Adipocyte (in vitro differentiated cells): ENCODE measurements around the gene KRT32.

Experiments
- DNase-seq: peaks from one replicate; pipeline ENCODE4 v3.0.0-alpha.2; 2015; ENCODE audit warnings: low read depth
- H3K27me3 ChIP-seq: replicated peaks from 2 replicates; pipeline ENCODE4 v1.7.0; 2013; ENCODE audit warnings: mild to moderate bottlenecking, low read length, moderate library complexity; ENCODE audit not compliant: control insufficient read depth, insufficient read depth
- H3K36me3 ChIP-seq: 2 replicates; pipeline ENCODE4 v1.7.0; 2013; ENCODE audit warnings: low read length, mild to moderate bottlenecking, moderate library complexity; ENCODE audit not compliant: control insufficient read depth, insufficient read depth, severe bottlenecking
- H3K4me1 ChIP-seq: 2 replicates; pipeline ENCODE4 v1.7.0; 2013; ENCODE audit warnings: mild to moderate bottlenecking, low read length, moderate library complexity; ENCODE audit not compliant: control insufficient read depth, insufficient read depth
- H3K4me3 ChIP-seq: 2 replicates; pipeline ENCODE4 v1.7.0; 2013; ENCODE audit warnings: mild to moderate bottlenecking, low read length, moderate library complexity
- H3K9ac ChIP-seq: 2 replicates; pipeline ENCODE4 v1.7.0; 2013; ENCODE audit warnings: mild to moderate bottlenecking, low read length, moderate library complexity
- H3K9me3 ChIP-seq: 2 replicates; pipeline ENCODE4 v1.7.0; 2013; ENCODE audit warnings: mild to moderate bottlenecking, low read length, moderate library complexity; ENCODE audit not compliant: control insufficient read depth

Gene KRT32

DNA sequence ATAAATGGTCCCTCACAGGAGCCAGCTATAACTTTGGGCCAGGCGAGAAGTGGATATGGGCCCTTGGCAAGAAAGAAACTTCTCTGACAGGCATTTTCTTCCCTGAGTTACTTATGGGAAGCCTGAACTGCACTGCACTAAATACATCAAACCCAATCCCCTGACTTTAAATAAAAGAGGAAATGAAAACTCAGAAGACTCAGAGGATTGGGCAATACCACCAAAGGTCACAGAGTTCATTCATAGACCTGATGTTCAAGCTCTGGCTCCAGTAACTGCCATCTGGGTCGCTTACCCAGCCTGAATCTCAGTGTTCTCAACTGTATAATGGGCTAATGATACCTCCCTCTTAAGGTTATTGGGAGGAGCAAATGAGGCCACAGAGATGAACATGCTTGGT, 12.9 kb upstream of the KRT32 start:
- DNase-seq = no peak
- Histone ChIP-seq H3K4me1 (no peaks in the 10 kb centered on the region), H3K4me3 (no peak overlapping the region), H3K27me3 (peaks cover 41% of the 10 kb centered on the region), H3K36me3 (no peaks in the 10 kb centered on the region), H3K9me3 (no peaks in the 10 kb centered on the region), H3K9ac (no peak overlapping the region)

DNA sequence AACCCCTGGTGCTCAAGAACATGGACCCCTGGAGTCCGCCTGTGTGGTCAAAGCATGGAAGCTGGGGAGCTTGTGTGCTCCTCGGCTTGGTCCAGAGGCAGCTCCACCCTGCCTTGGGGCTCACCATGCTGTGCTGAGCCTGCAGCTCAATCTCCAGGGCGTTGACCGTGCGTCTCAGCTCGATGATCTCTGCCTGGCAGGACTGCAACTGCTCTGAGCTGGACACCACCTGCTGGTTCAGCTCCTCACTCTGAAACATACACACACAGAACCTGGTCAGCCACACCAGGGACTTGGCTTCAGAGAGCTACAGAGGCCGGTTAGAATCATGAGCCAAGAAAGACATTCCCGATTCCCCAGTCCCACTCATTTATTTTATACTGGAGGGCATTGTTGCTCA, 11.1 kb upstream of the KRT32 start:
- Histone ChIP-seq H3K27me3 (peaks cover 32% of the 10 kb centered on the region), H3K9me3 (peaks cover 5% of the 10 kb centered on the region), H3K36me3 (no peaks in the 10 kb centered on the region), H3K9ac (no peak overlapping the region), H3K4me1 (no peaks in the 10 kb centered on the region), H3K4me3 (no peak overlapping the region)
- no peak for DNase-seq

DNA sequence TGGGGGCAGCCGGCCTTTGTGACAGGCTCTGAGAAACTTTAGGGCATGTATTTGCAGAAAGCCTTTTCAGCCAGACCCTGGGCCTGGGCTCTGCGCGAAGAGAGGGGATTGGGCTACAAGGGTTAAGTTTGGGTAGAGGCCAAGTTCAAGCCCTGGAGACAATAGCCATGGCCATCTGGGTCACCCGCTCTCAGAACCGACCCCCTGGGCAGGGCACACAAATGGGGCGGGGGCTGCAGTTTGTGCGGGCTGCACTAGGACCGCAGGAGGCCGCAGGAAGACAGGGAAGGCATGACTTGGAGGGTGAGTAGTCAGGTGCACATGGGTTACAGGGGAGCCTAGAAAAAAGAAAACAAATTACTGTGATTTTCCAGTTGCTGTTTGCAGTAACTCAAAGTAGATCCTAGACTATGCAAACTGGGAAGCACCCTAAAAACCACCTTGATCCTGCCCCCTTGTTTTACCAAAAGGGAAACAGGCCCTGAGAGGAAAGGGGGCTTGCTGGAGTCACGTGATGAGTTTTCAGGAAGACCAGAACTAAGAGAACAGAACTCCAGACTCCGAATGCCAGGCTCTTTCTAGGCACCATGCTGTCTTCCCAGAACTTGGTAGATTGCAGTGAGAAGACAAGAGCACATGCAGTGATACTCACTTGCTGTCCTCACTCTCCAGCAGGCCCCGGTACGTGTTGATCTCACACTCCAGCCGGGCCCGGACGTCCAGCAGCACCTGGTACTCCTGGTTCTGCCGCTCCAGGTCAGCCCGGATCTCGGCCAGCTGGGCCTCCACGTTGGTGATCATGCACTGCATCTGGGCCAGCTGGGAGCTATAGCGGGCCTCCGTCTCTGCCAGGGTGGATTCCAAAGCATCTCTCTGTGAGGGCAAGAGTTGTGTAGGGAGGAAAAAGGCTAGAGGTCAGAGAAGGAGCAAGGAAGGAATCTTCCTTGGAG, 10.0 kb upstream of the KRT32 start:
- Histone ChIP-seq H3K4me3 (no peak overlapping the region), H3K9ac (no peak overlapping the region)

DNA sequence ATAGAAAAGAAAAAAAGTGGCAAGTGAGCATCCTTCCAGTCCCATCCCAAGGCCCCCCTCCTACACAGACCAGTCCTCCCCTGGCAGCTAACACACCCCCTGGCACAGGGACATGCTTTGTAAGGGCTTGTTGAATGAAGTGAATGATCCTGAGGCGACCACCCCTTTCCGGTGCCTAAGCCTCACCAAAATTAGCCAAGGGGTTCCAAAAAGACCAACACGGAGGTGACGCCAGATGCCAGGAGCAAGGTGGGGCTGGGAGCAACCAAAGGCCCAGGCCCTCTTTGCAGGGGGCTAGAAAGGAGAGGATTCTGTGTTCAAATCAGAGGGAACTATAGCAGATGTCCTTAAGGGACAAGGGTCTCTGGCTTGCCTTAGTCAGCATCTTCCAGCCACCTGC, 8.2 kb upstream of the KRT32 start:
- no peaks in the 10 kb centered on the region for H3K36me3 ChIP-seq
- no peak for DNase-seq
- no peaks in the 10 kb centered on the region for H3K4me1 ChIP-seq
- no peak overlapping the region for H3K9ac ChIP-seq
- no peak overlapping the region for H3K4me3 ChIP-seq
- peaks cover 25% of the 10 kb centered on the region for H3K27me3 ChIP-seq
- H3K9me3 ChIP-seq = peaks cover 20% of the 10 kb centered on the region

More for the DNA sequence above, 10.0 kb upstream of the KRT32 start:
- DNase-seq = no peak
- H3K4me1 ChIP-seq = no peaks in the 10 kb centered on the region
- peaks cover 29% of the 10 kb centered on the region for H3K27me3 ChIP-seq
- H3K36me3 ChIP-seq = no peaks in the 10 kb centered on the region
- H3K9me3 ChIP-seq = peaks cover 6% of the 10 kb centered on the region

DNA sequence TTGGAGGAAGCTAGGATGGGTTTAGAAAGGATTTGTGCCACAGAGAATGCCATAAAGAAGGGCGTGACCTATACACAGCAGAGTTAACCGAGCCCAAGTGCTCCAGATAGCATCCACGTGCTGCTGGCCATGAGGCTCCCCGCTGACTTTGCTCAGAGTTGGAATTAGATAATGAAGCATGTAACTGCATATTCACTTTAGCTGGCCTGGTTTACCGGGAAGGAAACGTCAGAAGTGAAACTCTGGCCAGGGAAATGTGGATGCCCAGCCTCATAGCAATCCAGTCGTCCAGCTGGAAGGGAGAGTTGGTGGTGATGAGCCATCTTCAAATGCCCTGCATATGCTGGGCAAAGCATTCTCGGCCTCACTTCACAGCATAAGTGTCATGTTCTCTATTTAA, 7.7 kb upstream of the KRT32 start:
- H3K9ac ChIP-seq = no peak overlapping the region
- peaks cover 25% of the 10 kb centered on the region for H3K27me3 ChIP-seq
- H3K4me3 ChIP-seq = no peak overlapping the region
- peaks cover 20% of the 10 kb centered on the region for H3K9me3 ChIP-seq
- no peak for DNase-seq
- no peaks in the 10 kb centered on the region for H3K4me1 ChIP-seq
- H3K36me3 ChIP-seq = no peaks in the 10 kb centered on the region

DNA sequence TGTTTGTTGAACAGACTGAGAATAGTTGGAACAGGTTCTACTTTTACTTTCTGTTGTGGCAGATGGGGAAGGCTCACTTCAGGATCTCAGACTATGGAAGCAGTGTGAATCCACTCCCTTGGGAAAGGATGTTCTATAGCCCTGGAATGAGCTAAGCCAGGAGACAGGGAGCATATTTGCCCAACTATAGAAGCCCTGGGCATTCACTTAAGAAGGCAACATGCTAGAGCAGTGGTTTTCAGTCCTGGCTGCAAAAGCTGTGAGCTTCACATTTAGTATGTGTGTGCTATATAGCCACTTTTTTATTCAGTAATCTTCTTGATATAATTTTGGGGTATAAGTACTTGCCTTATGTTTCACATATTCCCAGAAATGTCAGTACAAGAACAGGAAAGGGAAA, 1.2 kb upstream of the KRT32 start:
- peaks cover 9% of the 10 kb centered on the region for H3K4me1 ChIP-seq
- no peak for DNase-seq
- no peak overlapping the region for H3K4me3 ChIP-seq

DNA sequence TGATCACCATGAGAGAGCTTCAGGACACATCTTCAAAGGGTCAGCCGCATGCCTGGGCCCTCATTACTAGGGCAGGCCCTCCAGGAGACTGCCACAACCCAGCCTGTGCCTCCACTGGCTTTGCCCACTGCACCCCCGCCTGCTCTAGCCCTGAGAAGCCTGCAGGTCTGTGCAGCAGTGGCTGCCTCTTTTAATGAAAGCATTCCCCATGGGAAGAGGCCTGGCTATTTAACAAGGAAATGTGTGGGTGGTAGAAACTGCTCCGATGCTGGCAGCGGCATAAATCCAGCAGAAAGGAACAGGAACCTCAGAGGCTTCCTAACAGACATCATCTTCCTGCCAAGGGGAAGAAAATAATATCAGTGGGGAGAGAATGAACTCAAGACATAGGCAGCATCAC, 375 bp upstream of the KRT32 start:
- H3K9ac ChIP-seq = no peak overlapping the region
- H3K4me1 ChIP-seq = peaks cover 9% of the 10 kb centered on the region
- H3K9me3 ChIP-seq = peaks cover 28% of the 10 kb centered on the region
- no peak for DNase-seq
- H3K36me3 ChIP-seq = no peaks in the 10 kb centered on the region
- H3K4me3 ChIP-seq = no peak overlapping the region
- H3K27me3 ChIP-seq = peaks cover 31% of the 10 kb centered on the region

More for the DNA sequence above, 1.2 kb upstream of the KRT32 start:
- Histone ChIP-seq H3K9me3 (peaks cover 28% of the 10 kb centered on the region), H3K9ac (no peak overlapping the region), H3K27me3 (peaks cover 29% of the 10 kb centered on the region), H3K36me3 (no peaks in the 10 kb centered on the region)

DNA sequence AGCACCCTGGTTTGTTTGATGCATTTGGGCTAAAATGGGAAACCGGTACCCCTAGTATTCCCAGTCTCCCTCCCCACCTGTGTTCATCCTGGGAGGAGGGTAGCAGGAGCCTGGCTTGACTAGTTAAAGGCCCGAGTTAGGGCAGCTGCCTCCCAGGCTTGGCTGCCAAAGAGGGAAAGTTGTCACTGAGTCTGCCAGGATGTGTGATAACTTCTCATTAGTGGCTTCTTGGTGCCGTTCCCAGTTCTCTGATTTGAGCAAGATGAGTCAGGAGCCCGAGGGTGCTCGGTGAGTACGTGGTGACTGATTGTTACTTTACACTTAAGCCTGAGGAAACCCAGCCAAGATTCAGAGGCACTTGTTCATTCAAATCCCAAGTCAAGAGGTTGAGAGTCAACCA, 2.5 kb downstream of the KRT32 start:
- peaks cover 13% of the 10 kb centered on the region for H3K9me3 ChIP-seq
- H3K4me3 ChIP-seq = no peak overlapping the region
- H3K4me1 ChIP-seq = peaks cover 9% of the 10 kb centered on the region
- peak; percentile 76 for DNase-seq
- peaks cover 53% of the 10 kb centered on the region for H3K27me3 ChIP-seq
- H3K9ac ChIP-seq = no peak overlapping the region
- no peaks in the 10 kb centered on the region for H3K36me3 ChIP-seq

DNA sequence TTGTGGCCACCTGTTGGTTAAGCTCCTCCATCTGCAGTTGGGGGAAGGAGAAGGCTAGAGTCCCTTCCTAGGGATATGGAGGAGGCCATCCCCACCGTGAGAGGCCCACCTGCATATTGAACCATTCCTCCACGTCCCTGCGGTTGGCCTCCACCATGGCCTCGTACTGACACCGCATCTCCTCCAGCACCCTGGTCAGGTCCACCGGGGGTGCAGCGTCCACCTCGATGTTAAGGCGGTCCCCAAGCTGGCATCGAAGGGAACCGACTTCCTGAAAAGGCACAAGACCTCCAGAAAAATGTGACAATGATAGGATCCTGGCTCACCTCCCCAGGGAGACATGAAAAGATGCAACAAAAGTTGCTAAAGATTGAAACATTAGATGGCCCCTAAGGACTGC, 3.0 kb downstream of the KRT32 start:
- Histone ChIP-seq H3K9me3 (peaks cover 13% of the 10 kb centered on the region), H3K4me3 (no peak overlapping the region), H3K4me1 (peaks cover 9% of the 10 kb centered on the region), H3K36me3 (no peaks in the 10 kb centered on the region), H3K27me3 (peaks cover 55% of the 10 kb centered on the region), H3K9ac (no peak overlapping the region)
- DNase-seq = no peak

DNA sequence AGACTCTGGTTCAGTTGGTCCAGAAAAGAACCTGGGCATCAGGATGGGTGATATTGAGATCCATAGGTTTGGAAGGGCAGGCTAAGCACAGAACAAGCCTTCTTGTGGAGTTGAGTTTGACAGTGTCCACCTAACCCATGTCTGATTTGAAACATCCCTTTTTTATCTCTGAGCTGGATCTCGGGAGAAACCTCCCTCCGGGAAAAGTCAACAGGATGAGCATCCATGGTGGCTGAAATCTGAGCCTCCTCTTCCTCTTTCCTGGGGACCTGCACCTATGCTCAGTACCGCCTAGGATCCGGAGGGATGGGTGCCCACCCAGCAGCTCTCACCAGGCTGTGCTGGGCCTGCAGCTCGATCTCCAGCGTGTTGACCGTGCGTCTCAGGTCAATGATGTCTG, 3.4 kb downstream of the KRT32 start:
- Histone ChIP-seq H3K27me3 (peaks cover 56% of the 10 kb centered on the region), H3K9ac (no peak overlapping the region), H3K36me3 (no peaks in the 10 kb centered on the region), H3K4me1 (peaks cover 9% of the 10 kb centered on the region), H3K9me3 (peaks cover 11% of the 10 kb centered on the region), H3K4me3 (no peak overlapping the region)
- no peak for DNase-seq

DNA sequence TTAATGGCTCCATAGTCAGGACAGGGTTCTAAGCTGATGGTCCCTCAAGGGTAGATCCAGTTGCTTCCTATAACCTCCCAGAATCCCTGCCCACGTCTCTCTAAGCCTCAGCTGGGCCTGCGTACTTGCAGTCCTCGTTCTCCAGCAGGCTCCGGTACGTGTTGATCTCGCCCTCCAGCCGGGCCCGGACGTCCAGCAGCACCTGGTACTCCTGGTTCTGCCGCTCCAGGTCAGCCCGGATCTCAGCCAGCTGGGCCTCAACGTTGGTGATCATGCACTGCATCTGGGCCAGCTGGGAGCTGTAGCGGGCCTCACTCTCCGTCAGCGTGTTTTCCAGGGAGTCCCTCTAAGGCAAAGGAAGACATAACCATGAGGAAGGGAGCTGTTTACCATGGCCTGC, 4.5 kb downstream of the KRT32 start:
- Histone ChIP-seq H3K4me1 (peaks cover 9% of the 10 kb centered on the region), H3K9me3 (peaks cover under 1% of the 10 kb centered on the region), H3K27me3 (peaks cover 61% of the 10 kb centered on the region), H3K4me3 (no peak overlapping the region), H3K36me3 (no peaks in the 10 kb centered on the region), H3K9ac (no peak overlapping the region)
- DNase-seq = no peak
